Fibroblast of pulmonary artery (primary cell): ENCODE data around the gene PSMC3IP.
"Not testable (repeated sequence)": the region's sequence is repeated elsewhere in the genome, so short reads cannot be mapped to it uniquely, and the experiment has no call there.

ENCODE experiments used
- DNase-seq: peaks from one replicate; pipeline ENCODE4 v3.0.0-alpha.2; 2010; ENCODE audit warnings: low read depth
- H3K4me3 ChIP-seq: replicated peaks from 2 replicates; pipeline ENCODE4 v1.5.1; 2011; ENCODE audit warnings: low read depth, mild to moderate bottlenecking, control low read depth, low read length, moderate library complexity
- CTCF ChIP-seq: IDR thresholded peaks from 2 replicates; pipeline ENCODE4 v1.5.1; 2011; ENCODE audit warnings: mild to moderate bottlenecking, control low read depth, low read length, inconsistent platforms; ENCODE audit errors: missing control alignments

The PSMC3IP gene

GRCh38 chr17:42613699-42614295 is 36.3 kb upstream of the PSMC3IP start:
- no peak for DNase-seq
- H3K4me3 ChIP-seq = no peak overlapping the region
- no peak for TF ChIP-seq CTCF

- DNase-seq = no peak
- no peak overlapping the region for H3K4me3 ChIP-seq
- no peak for TF ChIP-seq CTCF
Observed at GRCh38 chr17:42612013-42612412, 34.5 kb upstream of the PSMC3IP start.

GRCh38 chr17:42609814-42610801 is 32.6 kb upstream of the PSMC3IP start:
- not testable (repeated sequence) for DNase-seq
- peak overlapping the region; percentile 99 for H3K4me3 ChIP-seq

GRCh38 chr17:42609182-42609813 is 31.8 kb upstream of the PSMC3IP start, which contains the start of the genes RETREG3 and TUBG1:
TSS of gene RETREG3 (minus strand) at chr17:42609374. CDS start at chr17:42609324, 50 bp downstream.
TSS of gene TUBG1 (plus strand) at chr17:42609683. CDS start at chr17:42609738, 55 bp downstream.
- peak within 1 kb of the TSS; percentile 99 for H3K4me3 ChIP-seq
- peak; percentile 99 for DNase-seq

GRCh38 chr17:42608305-42609181 is 31.0 kb upstream of the PSMC3IP start:
- DNase-seq = no peak
- TF ChIP-seq CTCF = no peak
- H3K4me3 ChIP-seq = peak overlapping the region; percentile 99

More at GRCh38 chr17:42609182-42609813, 31.8 kb upstream of the PSMC3IP start, which contains the start of the genes RETREG3 and TUBG1:
- TF ChIP-seq CTCF = peak; percentile 44

GRCh38 chr17:42607769-42608168 is 30.2 kb upstream of the PSMC3IP start:
- TF ChIP-seq CTCF = no peak
- H3K4me3 ChIP-seq = peak overlapping the region; percentile 99
- DNase-seq = no peak
